GM23248 (cell line): ENCODE data around the gene FGFR2. TPM values are rescaled to one million over a fixed set of nuclear protein-coding genes. Genes with fewer than 3 reads are reported as not detected.

Experiments
- DNase-seq: peaks from one replicate; pipeline ENCODE4 v3.0.0-alpha.2; 2015
- H2AFZ ChIP-seq: fragments of 200-600 bp; sonication (generic); 2 replicates; pipeline ENCODE4 v1.6.1; 2016; ENCODE audit warnings: antibody characterized with exemption
- H3F3A ChIP-seq: fragments of 200-600 bp; sonication (generic); 2 replicates; pipeline ENCODE4 v1.6.1; 2016; ENCODE audit warnings: mild to moderate bottlenecking, antibody characterized with exemption, mixed run types; ENCODE audit not compliant: insufficient read depth
- H3K27ac ChIP-seq: fragments of 200-600 bp; sonication (generic); 2 replicates; pipeline ENCODE4 v1.5.1; 2016; ENCODE audit warnings: mild to moderate bottlenecking
- H3K27me3 ChIP-seq: fragments of 200-600 bp; sonication (generic); replicated peaks from 2 replicates; pipeline ENCODE4 v1.6.1; 2016; ENCODE audit warnings: mild to moderate bottlenecking; ENCODE audit not compliant: insufficient read depth
- H3K36me3 ChIP-seq: fragments of 200-600 bp; sonication (generic); 2 replicates; pipeline ENCODE4 v1.6.1; 2016; ENCODE audit warnings: low read depth, mild to moderate bottlenecking
- H3K4me1 ChIP-seq: fragments of 200-600 bp; sonication (generic); 2 replicates; pipeline ENCODE4 v1.6.1; 2016; ENCODE audit warnings: mild to moderate bottlenecking; ENCODE audit not compliant: insufficient read depth
- H3K4me2 ChIP-seq: fragments of 200-600 bp; sonication (generic); one replicate; pipeline ENCODE4 v1.6.1; 2016; ENCODE audit warnings: mild to moderate bottlenecking; ENCODE audit not compliant: unreplicated experiment
- H3K4me3 ChIP-seq: fragments of 200-600 bp; sonication (generic); 2 replicates; pipeline ENCODE4 v1.5.1; 2016; ENCODE audit warnings: mild to moderate bottlenecking
- H3K79me2 ChIP-seq: fragments of 200-600 bp; sonication (generic); 2 replicates; pipeline ENCODE4 v1.6.1; 2016; ENCODE audit warnings: mild to moderate bottlenecking; ENCODE audit not compliant: insufficient read depth
- H3K9ac ChIP-seq: fragments of 200-600 bp; sonication (generic); 2 replicates; pipeline ENCODE4 v1.6.1; 2016; ENCODE audit warnings: mild to moderate bottlenecking
- H3K9me2 ChIP-seq: fragments of 200-600 bp; sonication (generic); 2 replicates; pipeline ENCODE4 v1.6.1; 2016; ENCODE audit warnings: mixed run types, mild to moderate bottlenecking, moderate library complexity; ENCODE audit not compliant: insufficient read depth
- H3K9me3 ChIP-seq: fragments of 200-600 bp; sonication (generic); one replicate; pipeline ENCODE4 v1.6.1; 2017; ENCODE audit warnings: low read depth
- H4K20me1 ChIP-seq: fragments of 200-600 bp; sonication (generic); 2 replicates; pipeline ENCODE4 v1.6.0; 2016; ENCODE audit not compliant: insufficient read depth
- EZH2 ChIP-seq: fragments of 200-600 bp; sonication (generic); IDR thresholded peaks from 2 replicates; pipeline ENCODE4 v1.6.1; 2018; ENCODE audit warnings: antibody characterized with exemption, mild to moderate bottlenecking; ENCODE audit not compliant: insufficient read depth, poor library complexity, severe bottlenecking
- EZH2phosphoT487 ChIP-seq: fragments of 200-600 bp; sonication (generic); IDR thresholded peaks from 2 replicates; pipeline ENCODE4 v1.6.1; 2018; ENCODE audit warnings: antibody characterized with exemption, moderate library complexity, mild to moderate bottlenecking, low read depth; ENCODE audit not compliant: insufficient read depth
- WGBS, 2 experiments: methylation state at CpG; one replicate each; pipeline ENCODE4 v1.1.6; 2015 to 2017; ENCODE audit warnings: low lambda C conversion rate in 2 of 2, low coverage in 1 of 2; ENCODE audit errors: missing lambda C conversion rate in 2 of 2; 5-methylcytosine and 5-hydroxymethylcytosine counted together
- in situ Hi-C: fragments of 300-500 bp; cut with MboI; formaldehyde crosslinking; loops from 2 replicates; pipeline ENCODE4 v1.15.0; 2020
- polyA plus RNA-seq: library from polyadenylated mRNA; unstranded; fragments of >200 nt; fragmentation: Nextera tagmentation; extraction: Ambion mirVana; gene quantifications from 2 replicates; pipeline ENCODE4 v1.2.1, GENCODE V29; 2016
- total RNA-seq: library from RNA; depleted of rRNA; stranded (reverse); fragments of >200 nt; shearing (Covaris generic); gene quantifications from 2 replicates; pipeline ENCODE4 v1.2.3, GENCODE V29; 2014

Gene FGFR2
- total and polyA plus RNA-seq, 2 experiments from 2014 or later: 0.15 TPM; not detected in 1

DNA sequence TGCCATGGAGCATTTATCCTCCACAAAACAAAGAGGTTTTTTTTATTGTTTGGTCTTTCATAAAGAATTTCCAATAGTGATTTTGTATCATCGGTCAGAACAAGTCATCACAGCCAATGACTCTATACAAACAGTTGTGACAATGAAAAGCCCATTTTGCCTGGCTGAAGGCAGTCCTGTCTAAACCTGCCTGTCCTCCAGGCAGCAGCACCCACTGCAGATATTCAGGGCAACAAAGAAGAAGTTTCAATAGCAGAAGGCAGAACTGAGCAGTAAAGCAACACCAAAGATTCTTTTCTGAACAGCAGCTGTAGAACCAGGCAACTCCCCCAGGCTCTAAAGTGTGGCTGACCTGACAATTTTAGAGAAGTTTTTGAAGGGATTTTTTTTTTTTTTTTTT, 169.4 kb downstream of the FGFR2 start:
- TF ChIP-seq EZH2phosphoT487 (no peak), EZH2 (no peak)
- H3K4me2 ChIP-seq: no peak overlapping the region
- H3K27ac ChIP-seq: no peak overlapping the region
- no peaks in the 10 kb centered on the region for H3F3A ChIP-seq
- 15 to 33% methylated on average over 1 of the region's 1 CpG for WGBS, 2 experiments
- H3K27me3 ChIP-seq: no peaks in the 10 kb centered on the region
- H3K36me3 ChIP-seq: no peaks in the 10 kb centered on the region
- no peak overlapping the region for H2AFZ ChIP-seq
- no peaks in the 10 kb centered on the region for H3K9me3 ChIP-seq
- DNase-seq: no peak
- no peaks in the 10 kb centered on the region for H4K20me1 ChIP-seq
- no peaks in the 10 kb centered on the region for H3K4me1 ChIP-seq
- H3K79me2 ChIP-seq: no peaks in the 10 kb centered on the region
- no peak overlapping the region for H3K4me3 ChIP-seq
- in situ Hi-C loops: no loop called here
- no peaks in the 10 kb centered on the region for H3K9me2 ChIP-seq
- no peak overlapping the region for H3K9ac ChIP-seq
